ENCODE results near the gene CAPN15.
"Not testable (repeated sequence)": the region's sequence is repeated elsewhere in the genome, so short reads cannot be mapped to it uniquely, and the experiment has no call there.

The CAPN15 gene

GRCh38 chr16:505479-506245, 21.9 kb upstream of the CAPN15 start:
- Histone ChIP-seq H3K27ac (replicated peaks) (no peak overlapping the region), H3K4me3 (replicated peaks; ENCODE audit: insufficient read depth, low read length) (no peak overlapping the region), H3K27me3 (ENCODE audit: insufficient read depth, poor library complexity, severe bottlenecking) (no peaks in the 10 kb centered on the region)
- peak in 1 of 2 experiments; percentile 41 for DNase-seq (ENCODE audit: low read depth in 1 of 2, low spot score in 1 of 2)
- TF ChIP-seq REST (IDR thresholded peaks at IDR 0.05; ENCODE audit: insufficient replicate concordance, low read depth), result no peak
- TF ChIP-seq CTCF (IDR thresholded peaks at IDR 0.05; ENCODE audit: insufficient read depth, low read length), result no peak
- TF ChIP-seq SPI1 (IDR thresholded peaks at IDR 0.05; ENCODE audit: borderline replicate concordance, low read depth), result no peak
- no peak for TF ChIP-seq GABPA (IDR thresholded peaks at IDR 0.05; ENCODE audit: low read depth)
- TF ChIP-seq POLR2AphosphoS5 (IDR thresholded peaks at IDR 0.05; ENCODE audit: low read depth), result no peak

GRCh38 chr16:506246-506546, 21.3 kb upstream of the CAPN15 start:
- no peak overlapping the region for H3K27ac ChIP-seq (replicated peaks)
- no peak overlapping the region for H3K4me3 ChIP-seq (replicated peaks; ENCODE audit: insufficient read depth, low read length)
- H3K27me3 ChIP-seq (ENCODE audit: insufficient read depth, poor library complexity, severe bottlenecking), result no peaks in the 10 kb centered on the region
- TF ChIP-seq CTCF (IDR thresholded peaks at IDR 0.05; ENCODE audit: insufficient read depth, low read length) (no peak), SPI1 (IDR thresholded peaks at IDR 0.05; ENCODE audit: borderline replicate concordance, low read depth) (no peak), GABPA (IDR thresholded peaks at IDR 0.05; ENCODE audit: low read depth) (no peak), REST (IDR thresholded peaks at IDR 0.05; ENCODE audit: insufficient replicate concordance, low read depth) (no peak), POLR2AphosphoS5 (IDR thresholded peaks at IDR 0.05; ENCODE audit: low read depth) (no peak)
- no peak for DNase-seq (ENCODE audit: low read depth in 1 of 2, low spot score in 1 of 2)

GRCh38 chr16:507527-507926, 20.0 kb upstream of the CAPN15 start:
- H3K27me3 ChIP-seq (ENCODE audit: insufficient read depth, poor library complexity, severe bottlenecking); H3K27ac ChIP-seq (replicated peaks); H3K4me3 ChIP-seq (replicated peaks; ENCODE audit: insufficient read depth, low read length): not testable (repeated sequence)
- peak in 1 of 2 experiments; percentile 65 for DNase-seq (ENCODE audit: low read depth in 1 of 2, low spot score in 1 of 2)
- TF ChIP-seq POLR2AphosphoS5 (IDR thresholded peaks at IDR 0.05; ENCODE audit: low read depth) (peak; percentile 53; the same call in 1 of the 2 replicates), GABPA (IDR thresholded peaks at IDR 0.05; ENCODE audit: low read depth) (peak; percentile 61), SPI1 (IDR thresholded peaks at IDR 0.05; ENCODE audit: borderline replicate concordance, low read depth) (peak; percentile 72; the same call in 1 of the 2 replicates)

- no peaks in the 10 kb centered on the region for H3K27me3 ChIP-seq (ENCODE audit: insufficient read depth, poor library complexity, severe bottlenecking)
- DNase-seq (ENCODE audit: low read depth in 1 of 2, low spot score in 1 of 2), result no peak
- H3K27ac ChIP-seq (replicated peaks), result peak overlapping the region; percentile 42
- TF ChIP-seq REST (IDR thresholded peaks at IDR 0.05; ENCODE audit: insufficient replicate concordance, low read depth) (no peak), CTCF (IDR thresholded peaks at IDR 0.05; ENCODE audit: insufficient read depth, low read length) (no peak), SPI1 (IDR thresholded peaks at IDR 0.05; ENCODE audit: borderline replicate concordance, low read depth) (no peak), POLR2AphosphoS5 (IDR thresholded peaks at IDR 0.05; ENCODE audit: low read depth) (no peak), GABPA (IDR thresholded peaks at IDR 0.05; ENCODE audit: low read depth) (no peak)
- no peak overlapping the region for H3K4me3 ChIP-seq (replicated peaks; ENCODE audit: insufficient read depth, low read length)
Measured at GRCh38 chr16:507996-508395, 19.5 kb upstream of the CAPN15 start.

Data from HL-60 (cell line).